Astrocyte (in vitro differentiated cells and primary cell): ENCODE measurements around the gene SEMA6A. TPM values are rescaled to one million over a fixed set of nuclear protein-coding genes. Genes with fewer than 3 reads are reported as not detected.

Source experiments
- DNase-seq: peaks from one replicate; pipeline ENCODE4 v3.0.0-alpha.2; 2010; ENCODE audit warnings: low read depth
- FAIRE-seq: peaks from 2 replicates; lab custom pipeline; 2011; peaks lifted over from hg19 to GRCh38; lab: Jason Lieb, UNC
- H2AFZ ChIP-seq: 2 replicates; pipeline ENCODE4 v1.6.0; 2012; ENCODE audit warnings: low read depth, low read length, inconsistent platforms
- H3K27ac ChIP-seq: 2 replicates; pipeline ENCODE4 v1.5.1; 2011; ENCODE audit warnings: low read depth, low read length, inconsistent platforms
- H3K27me3 ChIP-seq: 2 replicates; pipeline ENCODE4 v1.6.0; 2011; ENCODE audit warnings: low read length, inconsistent platforms; ENCODE audit not compliant: insufficient read depth
- H3K36me3 ChIP-seq: 2 replicates; pipeline ENCODE4 v1.5.1; 2011; ENCODE audit warnings: low read length, inconsistent platforms; ENCODE audit not compliant: insufficient read depth
- H3K4me1 ChIP-seq: 2 replicates; pipeline ENCODE4 v1.5.1; 2011; ENCODE audit warnings: low read length, inconsistent platforms; ENCODE audit not compliant: insufficient read depth
- H3K4me2 ChIP-seq: 2 replicates; pipeline ENCODE4 v1.6.0; 2012; ENCODE audit warnings: low read length, inconsistent platforms
- H3K4me3 ChIP-seq: 2 replicates; pipeline ENCODE4 v1.5.1; 2011; ENCODE audit warnings: low read depth, mild to moderate bottlenecking, low read length, inconsistent platforms; ENCODE audit not compliant: insufficient read depth
- H3K79me2 ChIP-seq: 2 replicates; pipeline ENCODE4 v1.6.0; 2012; ENCODE audit warnings: mild to moderate bottlenecking, low read length, inconsistent platforms; ENCODE audit not compliant: insufficient read depth
- H3K9ac ChIP-seq: 2 replicates; pipeline ENCODE4 v1.6.0; 2012; ENCODE audit warnings: mild to moderate bottlenecking, low read length, inconsistent platforms
- H3K9me3 ChIP-seq: 2 replicates; pipeline ENCODE4 v1.5.1; 2012; ENCODE audit warnings: low read depth, mild to moderate bottlenecking, low read length, inconsistent platforms; ENCODE audit not compliant: insufficient read depth
- H4K20me1 ChIP-seq: 2 replicates; pipeline ENCODE4 v1.6.0; 2012; ENCODE audit warnings: low read length, inconsistent platforms; ENCODE audit not compliant: insufficient read depth
- H3K27ac Mint-ChIP-seq: one replicate; pipeline ENCODE4 v1.8.0; 2021; ENCODE audit warnings: mild to moderate bottlenecking, mixed read lengths; ENCODE audit not compliant: unreplicated experiment
- H3K27me3 Mint-ChIP-seq: one replicate; pipeline ENCODE4 v1.8.0; 2021; ENCODE audit warnings: low read depth, mixed read lengths; ENCODE audit not compliant: unreplicated experiment
- H3K36me3 Mint-ChIP-seq: one replicate; pipeline ENCODE4 v1.8.0; 2021; ENCODE audit warnings: low read depth, mixed read lengths; ENCODE audit not compliant: unreplicated experiment
- H3K4me1 Mint-ChIP-seq: one replicate; pipeline ENCODE4 v1.8.0; 2021; ENCODE audit warnings: low read depth, mixed read lengths; ENCODE audit not compliant: unreplicated experiment
- H3K4me3 Mint-ChIP-seq: one replicate; pipeline ENCODE4 v1.8.0; 2021; ENCODE audit warnings: mild to moderate bottlenecking, moderate library complexity, mixed read lengths; ENCODE audit not compliant: unreplicated experiment
- H3K9me3 Mint-ChIP-seq: one replicate; pipeline ENCODE4 v1.8.0; 2021; ENCODE audit warnings: mild to moderate bottlenecking, mixed read lengths; ENCODE audit not compliant: unreplicated experiment
- CTCF ChIP-seq: IDR thresholded peaks from 2 replicates; pipeline ENCODE4 v1.5.1; 2011; ENCODE audit warnings: low read depth, mild to moderate bottlenecking, inconsistent platforms, low read length, moderate library complexity; ENCODE audit not compliant: insufficient read depth
- EZH2 ChIP-seq: IDR thresholded peaks from 2 replicates; pipeline ENCODE4 v1.6.1; 2012; ENCODE audit warnings: mild to moderate bottlenecking, low read length, inconsistent platforms; ENCODE audit not compliant: insufficient read depth
- total RNA-seq: library from RNA; stranded (reverse); gene quantifications from 2 replicates; pipeline ENCODE4 v1.2.1, GENCODE V29; 2021

The SEMA6A gene
- total RNA-seq, 1 donor from 2014 or later = 34.2 TPM

- TF ChIP-seq EZH2 = no peak
- TF ChIP-seq CTCF = no peak
- DNase-seq (no peak), FAIRE-seq (no peak)
- Histone ChIP-seq H3K79me2 (no peaks in the 10 kb centered on the region), H4K20me1 (no peaks in the 10 kb centered on the region), H3K4me1 (no peaks in the 10 kb centered on the region), H2AFZ (no peak overlapping the region), H3K9me3 (no peaks in the 10 kb centered on the region), H3K4me3 (no peak overlapping the region), H3K27me3 (peaks cover 4% of the 10 kb centered on the region), H3K9ac (no peak overlapping the region), H3K4me2 (no peak overlapping the region), H3K36me3 (no peaks in the 10 kb centered on the region), H3K27ac (no peak overlapping the region)
- Mint-ChIP-seq H3K27me3 (peaks cover 5% of the 10 kb centered on the region), H3K36me3 (no peaks in the 10 kb centered on the region), H3K9me3 (no peaks in the 10 kb centered on the region), H3K4me3 (no peak overlapping the region), H3K4me1 (peaks cover 5% of the 10 kb centered on the region), H3K27ac (peak overlapping the region; percentile 31)
These were observed 134.7 kb downstream of the SEMA6A start for GRCh38 chr5:116439905-116440304.

- no peaks in the 10 kb centered on the region for H3K9me3 Mint-ChIP-seq
- no peaks in the 10 kb centered on the region for H3K36me3 ChIP-seq
- FAIRE-seq (no peak), DNase-seq (no peak)
- H3K4me2 ChIP-seq = no peak overlapping the region
- peaks cover 4% of the 10 kb centered on the region for H3K27me3 ChIP-seq
- TF ChIP-seq EZH2 (no peak), CTCF (no peak)
- H2AFZ ChIP-seq = no peak overlapping the region
- H3K9ac ChIP-seq = no peak overlapping the region
- no peaks in the 10 kb centered on the region for H3K79me2 ChIP-seq
- H3K4me1 Mint-ChIP-seq = peaks cover 5% of the 10 kb centered on the region
- H3K27me3 Mint-ChIP-seq = peaks cover 5% of the 10 kb centered on the region
- H3K27ac ChIP-seq = no peak overlapping the region
- no peaks in the 10 kb centered on the region for H4K20me1 ChIP-seq
- no peak overlapping the region for H3K4me3 ChIP-seq
- no peaks in the 10 kb centered on the region for H3K9me3 ChIP-seq
- H3K4me3 Mint-ChIP-seq = no peak overlapping the region
- H3K4me1 ChIP-seq = no peaks in the 10 kb centered on the region
- no peak overlapping the region for H3K27ac Mint-ChIP-seq
- H3K36me3 Mint-ChIP-seq = no peaks in the 10 kb centered on the region
These were observed 135.6 kb downstream of the SEMA6A start for GRCh38 chr5:116438979-116439554.

GRCh38 chr5:116437922-116438578 is 136.6 kb downstream of the SEMA6A start:
- FAIRE-seq (no peak), DNase-seq (no peak)
- H3K79me2 ChIP-seq = no peaks in the 10 kb centered on the region
- no peaks in the 10 kb centered on the region for H4K20me1 ChIP-seq
- no peak overlapping the region for H2AFZ ChIP-seq
- H3K36me3 Mint-ChIP-seq = no peaks in the 10 kb centered on the region
- TF ChIP-seq CTCF = no peak
- peaks cover 5% of the 10 kb centered on the region for H3K27me3 Mint-ChIP-seq
- H3K9ac ChIP-seq = no peak overlapping the region
- H3K4me2 ChIP-seq = no peak overlapping the region
- H3K4me3 ChIP-seq = no peak overlapping the region
- no peak overlapping the region for H3K4me3 Mint-ChIP-seq
- H3K27me3 ChIP-seq = peaks cover 4% of the 10 kb centered on the region
- H3K4me1 Mint-ChIP-seq = peaks cover 5% of the 10 kb centered on the region
- H3K27ac Mint-ChIP-seq = no peak overlapping the region
- H3K9me3 ChIP-seq = no peaks in the 10 kb centered on the region
- H3K36me3 ChIP-seq = no peaks in the 10 kb centered on the region
- H3K4me1 ChIP-seq = no peaks in the 10 kb centered on the region
- no peaks in the 10 kb centered on the region for H3K9me3 Mint-ChIP-seq
- H3K27ac ChIP-seq = no peak overlapping the region
